ENCODE results near the gene RPL10. TPM values are rescaled to one million over a fixed set of nuclear protein-coding genes. Genes with fewer than 3 reads are reported as not detected.

Gene RPL10
- polyA plus RNA-seq, 4 donors = 3,011 to 4,069 (median 3,093) TPM

DNA sequence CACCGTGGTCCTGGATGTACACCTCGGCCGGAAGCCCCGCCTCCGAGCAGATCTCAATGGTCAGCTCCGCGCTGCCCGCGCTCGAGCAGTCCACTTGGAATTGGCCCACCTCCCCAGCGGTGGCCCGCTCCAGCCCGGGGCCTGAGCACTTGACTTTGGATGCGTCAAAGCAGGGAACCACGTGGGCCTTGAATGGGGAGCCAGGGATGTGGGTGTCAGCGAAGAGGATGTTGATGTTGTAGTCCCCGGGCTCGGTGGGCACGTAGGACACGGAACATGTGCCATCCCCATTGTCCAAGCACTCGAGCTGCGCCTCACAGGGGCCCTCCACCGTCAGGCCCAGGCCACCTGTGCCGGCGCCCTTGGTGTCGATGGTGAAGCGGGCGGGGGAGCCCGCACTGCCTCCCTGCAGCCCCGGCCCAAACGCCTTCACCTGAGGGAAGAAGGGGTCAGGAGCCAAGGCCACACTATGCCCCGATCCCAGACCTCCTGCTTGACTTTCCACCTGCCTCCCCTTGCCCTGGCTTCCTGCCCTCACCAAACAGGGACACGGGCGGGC lies 37.9 kb upstream of the RPL10 start:
- no peak for DNase-seq (ENCODE audit: low read depth in 4 of 4, low spot score in 2 of 4)

DNA sequence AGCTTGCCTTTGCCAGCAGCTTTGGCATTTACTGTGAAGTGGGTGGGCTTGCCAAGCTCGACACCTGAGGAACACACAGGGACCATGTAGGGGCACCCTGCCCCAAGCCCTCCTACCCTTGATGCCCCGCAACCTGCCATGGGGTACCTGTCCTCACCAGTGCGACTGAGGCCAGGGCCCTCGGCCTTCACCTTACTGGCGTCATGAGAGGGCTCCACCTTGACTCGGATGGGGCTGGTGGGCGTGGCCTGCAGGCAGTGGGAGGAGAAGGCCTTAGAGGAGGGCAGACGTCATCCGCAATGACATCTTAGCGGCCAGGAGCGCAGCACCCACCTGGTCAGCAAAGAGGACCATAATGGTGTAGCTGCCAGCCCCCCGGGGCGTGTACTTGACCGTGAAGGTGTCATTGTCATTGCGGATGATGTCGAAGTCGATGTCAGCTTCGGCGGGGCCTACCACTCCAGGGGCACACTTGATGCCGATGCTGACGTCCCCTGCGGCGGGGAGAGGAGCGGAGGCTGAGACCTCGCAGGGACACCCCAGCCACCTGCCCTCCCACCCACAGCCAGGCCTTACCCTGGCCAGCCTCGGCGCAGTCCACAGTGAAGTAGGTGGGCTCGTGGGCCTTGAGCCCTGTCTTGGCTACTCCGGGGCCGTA lies 36.0 kb upstream of the RPL10 start:
- no peak for DNase-seq (ENCODE audit: low read depth in 4 of 4, low spot score in 2 of 4)

DNA sequence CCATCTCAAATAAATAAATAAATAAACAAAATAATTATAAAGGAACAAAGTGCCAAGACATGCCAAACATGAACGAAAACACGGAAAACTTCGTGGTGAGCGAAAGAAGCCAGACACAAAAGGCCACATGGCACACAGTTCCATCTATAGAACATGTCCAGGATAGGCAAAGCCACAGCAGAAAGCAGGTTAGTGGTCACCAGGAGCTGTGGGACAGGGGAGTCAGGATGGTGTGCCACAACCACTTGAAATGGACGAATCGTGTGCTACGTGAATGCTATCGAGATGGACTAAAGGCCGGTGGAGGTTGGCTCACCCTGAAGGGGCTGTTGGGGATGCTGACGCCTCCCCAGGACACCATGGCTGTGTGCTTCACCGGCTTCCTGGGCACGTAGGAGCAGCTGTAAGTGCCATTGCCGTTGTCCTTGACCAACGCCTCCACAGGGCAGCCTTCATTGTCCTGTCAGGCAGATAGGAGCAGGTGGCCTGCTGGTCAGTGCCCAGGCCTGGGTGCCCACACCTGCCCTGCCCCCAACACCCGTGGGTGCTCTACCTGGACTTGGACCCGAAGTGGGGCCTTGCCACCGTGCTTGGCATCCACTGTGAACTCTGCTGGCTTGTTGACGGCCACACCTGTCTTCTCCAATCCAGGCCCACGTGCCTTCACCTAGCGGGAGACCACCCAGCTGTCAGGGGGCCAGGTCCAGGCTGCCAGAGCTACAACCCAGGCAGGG lies 34.3 kb upstream of the RPL10 start:
- no peak for DNase-seq (ENCODE audit: low read depth in 4 of 4, low spot score in 2 of 4)

DNA sequence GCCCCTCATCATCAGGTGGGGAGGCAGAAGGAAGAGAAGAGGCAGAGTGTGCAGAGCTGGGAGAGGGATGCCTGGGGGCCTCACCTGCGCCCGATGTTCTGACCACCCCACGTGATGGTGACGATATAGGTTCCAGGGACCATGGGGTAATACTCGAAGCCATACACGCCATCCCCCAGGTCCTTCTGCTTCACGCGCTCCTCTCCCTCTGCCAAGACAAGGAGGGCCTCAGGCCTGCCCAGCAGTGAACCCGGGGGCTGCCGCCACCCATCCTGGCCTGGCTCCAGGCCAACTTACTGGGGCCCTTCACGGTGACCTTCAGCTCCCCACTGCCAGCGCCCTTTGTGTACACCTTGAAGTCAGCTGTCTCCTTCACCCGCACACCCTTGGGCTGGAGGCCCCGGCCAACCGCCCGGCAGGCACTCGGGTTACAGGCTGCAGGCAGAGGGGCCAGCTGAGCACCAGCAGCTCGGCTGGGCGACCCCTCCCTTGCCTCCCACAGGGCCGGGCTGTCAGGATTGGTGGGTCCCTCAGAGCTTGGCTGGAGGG lies 33.1 kb upstream of the RPL10 start:
- no peak for DNase-seq (ENCODE audit: low read depth in 4 of 4, low spot score in 2 of 4)

- DNase-seq (ENCODE audit: low read depth in 4 of 4, low spot score in 2 of 4) = no peak
Observed at GRCh38 chrX:154365997-154366665, 32.0 kb upstream of the RPL10 start.

DNA sequence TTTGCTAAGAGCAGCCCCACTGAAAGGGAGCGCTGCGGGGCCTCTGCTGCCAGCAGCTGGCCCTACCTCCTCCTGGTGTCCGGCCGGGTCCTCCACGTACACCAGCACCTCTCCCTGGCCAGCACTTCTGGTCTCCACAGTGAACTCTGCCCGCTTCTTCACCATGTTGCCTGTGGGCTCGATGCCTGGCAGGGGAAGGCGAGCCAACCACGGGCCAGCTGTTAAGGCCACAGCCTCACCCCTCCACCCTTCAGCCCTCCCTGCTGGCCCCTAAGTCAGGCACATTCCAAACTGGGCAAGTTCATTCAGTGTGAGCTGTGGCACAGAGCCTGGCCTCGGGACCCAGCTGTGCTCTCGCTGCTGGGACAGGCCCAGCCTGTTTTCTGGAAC lies 31.5 kb upstream of the RPL10 start:
- DNase-seq (ENCODE audit: low read depth in 4 of 4, low spot score in 2 of 4) = no peak

- DNase-seq (ENCODE audit: low read depth in 4 of 4, low spot score in 2 of 4) = no peak
Observed at GRCh38 chrX:154367474-154368308, 30.5 kb upstream of the RPL10 start.

- no peak for DNase-seq (ENCODE audit: low read depth in 4 of 4, low spot score in 2 of 4)
Observed at GRCh38 chrX:154368630-154369448, 29.3 kb upstream of the RPL10 start.

GRCh38 chrX:154369449-154370299 lies 28.5 kb upstream of the RPL10 start:
- DNase-seq (ENCODE audit: low read depth in 4 of 4, low spot score in 2 of 4) = peak in 1 of 4 donors; percentile 77

- no peak for DNase-seq (ENCODE audit: low read depth in 4 of 4, low spot score in 2 of 4)
Observed at GRCh38 chrX:154370300-154371016, 27.7 kb upstream of the RPL10 start.

GRCh38 chrX:154371017-154371788 lies 27.0 kb upstream of the RPL10 start:
- DNase-seq (ENCODE audit: low read depth in 4 of 4, low spot score in 2 of 4) = peak in 1 of 4 donors; percentile 75

DNA sequence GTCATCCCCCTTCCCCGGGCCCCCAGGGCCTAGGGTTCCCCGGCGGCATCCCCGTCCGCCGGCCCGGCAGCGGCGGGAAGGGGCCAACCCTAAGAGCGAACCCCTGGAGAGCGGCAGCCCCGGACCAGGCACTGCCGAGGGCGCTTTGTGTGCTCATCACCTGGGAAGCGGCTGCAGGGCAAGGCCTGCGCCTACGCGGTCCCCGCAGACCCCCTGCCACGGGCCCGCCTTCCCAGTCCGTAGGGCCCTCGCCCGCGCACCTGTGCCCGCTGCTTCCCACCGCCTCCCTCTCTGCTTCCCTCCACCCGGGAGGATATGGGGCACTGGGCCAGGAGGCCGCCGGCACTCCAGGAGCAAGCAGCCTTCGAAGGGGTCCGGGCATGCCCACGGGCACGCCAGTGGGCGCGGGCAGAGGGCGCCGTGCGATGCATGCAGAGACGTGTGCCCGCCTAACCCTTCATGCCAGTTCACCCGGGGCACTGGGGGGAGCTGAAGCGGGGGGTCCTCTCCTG lies 26.3 kb upstream of the RPL10 start:
- DNase-seq (ENCODE audit: low read depth in 4 of 4, low spot score in 2 of 4) = no peak

DNA sequence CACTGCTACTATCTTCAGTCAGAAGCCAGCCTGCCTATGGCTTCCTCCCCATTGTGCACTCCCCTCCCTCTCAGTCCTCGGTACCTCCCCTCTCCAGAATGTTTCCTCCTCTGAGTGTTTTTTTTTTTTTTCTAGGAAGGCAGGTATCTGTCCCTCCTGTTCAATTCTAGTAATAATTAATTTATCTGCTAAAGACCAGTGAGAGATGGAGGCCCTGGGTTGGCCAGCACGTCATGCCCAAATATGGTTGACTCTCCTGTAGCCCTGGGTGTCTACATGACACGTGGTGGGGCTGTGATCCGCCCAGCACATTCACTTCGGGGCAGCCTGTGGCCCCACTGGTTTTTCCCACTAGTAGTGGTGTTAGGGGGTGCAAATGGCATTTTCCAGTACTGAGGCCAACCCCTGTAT lies 25.6 kb upstream of the RPL10 start:
- DNase-seq (ENCODE audit: low read depth in 4 of 4, low spot score in 2 of 4) = no peak

DNA sequence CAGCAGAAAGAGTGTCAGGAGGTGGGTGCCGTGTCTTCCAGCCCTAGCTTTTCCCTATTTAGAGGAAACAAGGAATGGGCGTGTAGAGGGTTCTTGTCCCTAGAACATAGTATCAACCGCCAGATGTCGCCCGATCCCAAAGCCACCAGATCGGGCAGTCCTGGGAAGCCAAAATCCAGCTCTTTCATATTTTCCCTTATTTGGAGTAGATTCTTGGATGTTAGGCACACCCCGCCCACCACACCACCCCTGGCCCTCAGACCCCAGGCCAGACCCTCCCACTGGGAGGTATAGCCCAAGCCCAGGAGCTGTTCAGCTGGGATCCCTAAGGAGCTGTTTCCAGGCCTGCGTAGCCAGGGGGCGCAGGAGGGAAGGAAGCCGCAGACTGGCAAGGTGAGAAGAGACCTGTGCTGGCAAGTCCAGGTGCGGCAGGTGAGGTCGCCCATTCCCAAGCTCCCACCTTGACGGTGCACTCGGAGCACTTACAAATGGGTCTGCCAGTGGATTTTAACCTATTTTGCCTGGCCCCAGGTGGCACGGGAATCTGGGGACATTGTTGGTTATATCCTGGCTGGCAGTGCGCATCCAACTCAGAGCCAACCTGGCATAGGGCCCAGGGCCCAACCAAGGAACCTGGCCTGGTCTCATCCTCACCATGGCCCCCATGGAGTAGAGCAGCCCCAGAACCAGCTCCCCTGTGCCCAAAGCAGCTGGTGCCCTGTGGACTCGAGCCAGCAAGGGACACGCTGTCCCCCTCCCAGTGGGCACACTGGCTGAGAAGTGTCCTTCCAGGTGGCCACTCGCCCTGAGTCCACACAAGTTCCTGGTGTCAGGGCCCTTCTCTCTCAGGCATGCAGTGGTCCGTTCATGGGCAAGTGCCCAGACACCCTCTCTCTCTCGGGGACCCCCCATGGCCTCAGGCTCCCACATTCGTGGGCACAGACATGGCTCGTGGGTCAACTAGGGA lies 24.6 kb upstream of the RPL10 start:
- DNase-seq (ENCODE audit: low read depth in 4 of 4, low spot score in 2 of 4) = peak in 1 of 4 donors; percentile 61

DNA sequence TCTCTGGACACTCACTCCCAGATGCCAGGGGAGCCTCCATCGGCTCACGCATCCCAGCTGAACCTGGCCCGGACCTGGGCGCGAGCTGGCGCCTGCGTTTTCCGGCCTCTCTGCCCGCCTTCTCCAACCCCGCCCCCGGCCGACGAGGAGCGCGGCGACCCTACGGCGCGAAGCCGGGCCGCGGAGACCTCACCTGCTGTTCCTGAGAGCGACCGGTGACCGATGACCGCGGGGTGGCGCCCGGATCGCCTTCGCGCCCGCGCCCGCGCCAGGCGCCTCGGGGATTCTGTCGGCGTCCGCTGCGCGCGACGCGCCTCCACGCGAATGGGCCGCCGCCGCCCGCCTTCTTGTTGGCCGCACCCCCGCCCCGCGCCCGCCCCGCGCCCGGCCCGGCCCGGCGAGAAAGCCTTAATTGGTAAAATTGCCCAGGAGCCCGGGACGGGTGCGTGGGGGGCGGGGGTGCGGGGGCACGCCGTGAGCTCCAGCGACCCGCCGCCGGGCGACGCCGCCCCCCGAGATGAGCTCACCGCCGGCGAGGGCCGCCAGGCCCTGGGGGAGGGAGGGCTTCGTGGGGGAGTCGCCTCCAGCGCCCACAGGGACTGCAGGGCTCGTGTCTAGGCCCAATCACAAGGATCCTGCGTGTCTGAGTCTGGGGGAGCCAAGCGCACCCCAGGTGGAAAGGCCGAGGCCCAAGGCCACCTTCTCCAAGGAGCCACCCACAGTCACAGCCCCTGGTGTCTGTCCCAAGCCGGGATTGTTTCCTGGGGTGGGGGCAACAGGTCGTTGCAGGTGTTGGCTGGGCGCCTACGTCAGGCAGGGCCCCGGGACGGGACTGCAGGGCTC lies 23.6 kb upstream of the RPL10 start, which contains the start of gene FLNA:
FLNA (minus strand) TSS at position 322 of the 843 bp plus-strand sequence. CDS start 3,389 bp downstream, outside the sequence.
- DNase-seq (ENCODE audit: low read depth in 4 of 4, low spot score in 2 of 4) = no peak
